Fibroblast of upper back skin (primary cell): Measurements from ENCODE around the gene SAMD15.
"Not testable (repeated sequence)": the region's sequence is repeated elsewhere in the genome, so short reads cannot be mapped to it uniquely, and the experiment has no call there.

Experiments used
- DNase-seq: peaks from one replicate; pipeline ENCODE4 v3.0.0-alpha.2; 2013

The SAMD15 gene

DNA sequence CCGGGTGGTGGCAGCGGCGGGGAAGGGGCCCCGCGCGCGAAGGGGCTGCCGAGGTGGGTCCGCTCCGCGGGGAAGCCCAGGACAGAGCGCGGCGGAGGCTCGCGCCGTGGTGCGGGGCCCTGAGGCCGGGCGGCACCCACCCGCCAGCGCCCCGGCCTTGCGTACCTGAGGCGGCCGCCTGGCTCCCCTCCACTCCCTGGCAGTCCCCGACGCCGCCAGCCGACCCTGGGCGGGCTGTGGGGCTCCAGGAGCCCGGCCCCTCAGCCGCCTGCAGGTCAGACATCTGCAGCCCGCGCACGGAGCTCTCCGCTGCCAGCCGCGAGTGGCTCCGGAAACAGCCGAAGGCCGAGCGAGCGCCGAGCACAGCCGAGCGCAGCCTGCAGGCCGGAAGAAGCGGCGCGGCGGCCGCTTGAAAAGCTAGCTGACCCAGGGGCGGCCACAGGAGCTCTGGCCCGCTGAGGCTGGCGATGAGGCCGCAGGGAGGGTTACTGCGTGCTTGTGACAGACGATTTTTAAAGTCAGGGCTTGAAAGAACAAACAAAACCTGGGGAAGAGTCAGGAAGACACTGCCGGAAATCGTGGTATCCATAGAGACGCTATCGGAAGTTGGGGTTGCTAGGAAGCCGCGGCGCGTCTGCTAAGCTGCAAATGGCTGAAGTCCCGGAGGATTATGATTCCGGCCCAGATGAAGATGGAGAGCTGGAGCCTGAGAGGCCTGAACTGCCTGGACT lies at the start of gene SAMD15, which contains the start of gene TMED8:
TSS of gene SAMD15 (plus strand) at position 609 of the 731 bp plus-strand sequence. CDS start at position 649, 40 bp downstream.
TSS of gene TMED8 (minus strand) at position 324 of the 731 bp plus-strand sequence. CDS start at position 283, 41 bp downstream.
- peak; percentile 74 for DNase-seq

DNA sequence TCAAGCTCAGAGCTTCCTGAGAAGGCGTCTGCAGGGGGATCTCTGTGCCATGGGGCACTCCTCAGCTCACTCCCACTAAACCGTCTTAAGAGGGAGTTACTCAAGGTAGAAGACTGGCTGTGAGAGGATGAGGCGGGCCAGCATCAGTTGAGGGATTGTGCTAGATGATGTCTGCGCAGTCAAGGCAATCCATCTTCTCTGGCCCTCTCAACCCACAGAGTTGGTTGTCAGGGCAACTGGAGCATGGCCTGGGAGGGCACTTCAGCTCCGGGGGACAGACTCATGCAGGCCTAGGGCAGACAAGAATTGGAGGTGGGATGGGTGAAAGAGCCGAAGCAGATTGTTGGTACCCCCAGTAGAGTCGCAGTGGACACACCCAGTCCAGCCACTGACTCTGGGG lies 47.3 kb upstream of the SAMD15 start:
- no peak for DNase-seq

DNA sequence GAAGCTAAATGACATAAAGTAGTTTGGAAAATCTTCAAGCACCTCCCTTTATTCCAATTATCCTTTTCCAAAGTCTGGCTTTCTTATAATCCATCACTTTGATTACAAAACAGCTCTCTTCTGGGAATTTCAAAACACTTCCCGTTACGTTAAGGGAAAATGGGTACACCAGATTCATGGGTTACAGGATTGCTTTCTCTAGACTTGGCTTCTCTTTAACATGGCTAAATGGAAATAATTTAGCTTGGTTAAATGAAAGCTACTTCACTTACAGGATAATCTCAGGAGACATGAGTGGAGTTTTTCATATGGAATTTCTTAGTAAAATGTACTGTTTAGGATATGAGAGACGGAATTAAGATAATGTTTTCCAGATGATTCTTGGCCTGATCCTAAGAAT lies 41.6 kb upstream of the SAMD15 start:
- no peak for DNase-seq

DNA sequence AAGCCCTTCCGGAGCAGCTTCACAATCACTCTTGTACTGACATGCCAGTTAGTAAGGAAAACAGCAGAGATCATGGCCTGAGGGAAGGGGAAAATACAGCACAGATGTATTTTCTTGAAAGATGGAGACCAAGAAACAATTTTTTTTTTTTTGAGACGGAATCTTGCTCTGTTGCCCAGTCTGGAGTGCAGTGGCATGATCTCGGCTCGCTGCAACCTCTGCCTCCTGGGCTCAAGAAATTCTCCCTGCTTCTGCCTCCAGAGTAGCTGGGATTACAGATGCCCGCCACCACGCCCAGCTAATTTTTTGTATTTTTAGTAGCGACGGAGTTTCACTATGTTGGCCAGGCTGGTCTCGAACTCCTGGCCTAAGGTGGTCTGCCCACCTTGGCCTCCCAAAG lies 39.9 kb upstream of the SAMD15 start:
- DNase-seq, result not testable (repeated sequence)

DNA sequence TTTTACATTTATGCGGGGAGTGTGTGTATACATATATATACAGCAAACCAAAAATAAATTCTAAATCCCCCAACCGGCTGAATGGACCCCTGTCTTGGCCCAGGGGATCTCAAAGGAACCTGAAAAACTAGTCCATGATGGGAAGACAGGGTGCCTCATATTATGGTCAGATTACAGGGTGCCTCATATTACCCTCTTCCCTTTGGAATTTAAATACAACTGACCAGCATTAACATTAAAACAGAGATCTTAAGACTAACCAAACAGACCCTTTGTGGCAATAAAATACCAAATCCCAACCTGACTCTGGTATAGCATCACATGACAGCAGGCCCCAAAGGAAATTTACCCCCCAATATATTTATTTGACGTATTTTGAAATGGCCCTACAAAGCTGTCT lies 39.3 kb upstream of the SAMD15 start:
- DNase-seq, result no peak

DNA sequence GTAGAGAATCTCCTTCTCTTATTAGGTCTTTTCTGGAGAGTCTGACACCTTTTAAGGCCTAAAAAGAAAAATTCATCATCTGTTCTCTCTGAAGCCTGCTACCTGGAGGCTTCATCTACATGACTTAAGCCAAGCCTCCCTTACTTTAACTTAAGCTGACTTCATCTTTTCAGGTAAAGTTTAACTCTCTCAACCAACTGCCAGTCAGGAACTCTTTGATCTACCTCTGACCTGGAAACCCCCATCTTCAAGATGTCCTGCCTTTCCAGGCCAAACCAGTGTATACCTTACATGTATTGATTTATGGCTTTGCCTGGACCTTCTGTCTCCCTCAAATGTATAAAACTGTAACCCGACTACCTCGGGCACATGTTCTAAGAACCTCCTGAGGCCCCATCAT lies 38.9 kb upstream of the SAMD15 start:
- no peak for DNase-seq

DNA sequence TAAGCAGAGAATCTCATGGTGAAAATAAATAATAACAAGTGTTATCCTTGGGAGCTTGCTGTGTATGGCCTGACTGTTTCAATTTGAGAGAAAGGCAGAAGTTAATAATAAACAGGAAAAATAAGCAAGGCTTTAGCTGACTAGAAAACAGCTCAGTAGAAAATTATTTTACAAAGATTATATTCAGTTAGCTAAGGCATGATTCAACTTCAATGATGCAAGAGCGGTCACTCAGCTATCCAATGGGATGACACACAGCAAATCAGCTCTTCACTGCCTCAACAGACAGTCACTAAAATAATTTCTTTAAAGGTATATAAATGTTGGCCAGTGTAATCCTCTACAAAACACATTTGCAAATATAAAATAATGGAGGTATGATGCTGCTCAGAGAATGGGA lies 37.8 kb upstream of the SAMD15 start:
- DNase-seq, result peak; percentile 48

DNA sequence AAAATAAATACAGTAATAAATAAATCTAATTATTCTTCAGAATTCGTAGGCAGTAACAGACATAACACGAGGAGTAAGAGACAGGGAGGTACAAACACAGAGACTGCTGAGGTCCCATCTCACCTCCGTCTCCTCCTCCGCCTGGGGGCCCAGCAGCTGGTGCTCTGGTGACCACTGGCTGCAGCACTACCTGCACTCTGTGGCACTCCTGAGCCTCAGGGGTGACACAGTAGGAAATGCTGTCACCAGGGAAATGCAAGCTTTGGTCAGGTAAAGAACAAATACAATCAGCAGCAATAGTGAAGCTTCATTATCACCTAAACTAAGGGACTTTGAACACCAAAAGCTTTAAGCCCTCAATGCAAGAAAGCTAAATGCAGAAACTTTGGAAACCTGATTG lies 36.8 kb upstream of the SAMD15 start:
- no peak for DNase-seq

DNA sequence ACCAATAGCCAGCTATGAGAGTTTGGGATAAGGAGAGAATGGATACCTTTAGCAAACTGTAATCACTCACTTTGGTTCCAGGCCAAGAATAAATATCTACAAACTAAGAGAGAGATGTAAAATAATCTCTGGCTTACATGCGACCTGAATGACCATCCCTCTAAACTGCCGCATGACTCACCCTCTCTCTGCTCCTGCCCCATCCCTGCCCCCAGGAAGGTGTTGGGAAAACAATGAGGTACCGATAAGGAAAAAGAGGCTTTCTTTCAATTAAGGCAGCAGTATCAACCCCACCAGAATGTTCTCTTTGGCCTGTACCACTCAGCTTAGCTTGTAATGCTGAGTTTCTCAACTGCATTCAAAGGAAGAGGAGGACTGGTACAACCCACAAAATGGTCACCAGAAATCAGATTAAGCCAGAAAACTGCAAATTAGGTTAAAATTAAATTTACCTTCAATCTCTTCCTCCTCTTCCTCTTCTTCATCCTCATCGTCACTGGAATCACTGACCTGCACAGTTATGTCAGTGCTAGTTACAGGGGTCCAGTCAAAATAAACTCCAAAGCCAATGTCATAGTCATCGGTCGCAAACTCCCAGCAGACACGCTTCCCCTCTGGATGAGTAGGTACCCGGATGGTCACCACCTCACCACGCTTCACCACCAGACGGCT lies 34.3 kb upstream of the SAMD15 start:
- DNase-seq, result peak; percentile 3

DNA sequence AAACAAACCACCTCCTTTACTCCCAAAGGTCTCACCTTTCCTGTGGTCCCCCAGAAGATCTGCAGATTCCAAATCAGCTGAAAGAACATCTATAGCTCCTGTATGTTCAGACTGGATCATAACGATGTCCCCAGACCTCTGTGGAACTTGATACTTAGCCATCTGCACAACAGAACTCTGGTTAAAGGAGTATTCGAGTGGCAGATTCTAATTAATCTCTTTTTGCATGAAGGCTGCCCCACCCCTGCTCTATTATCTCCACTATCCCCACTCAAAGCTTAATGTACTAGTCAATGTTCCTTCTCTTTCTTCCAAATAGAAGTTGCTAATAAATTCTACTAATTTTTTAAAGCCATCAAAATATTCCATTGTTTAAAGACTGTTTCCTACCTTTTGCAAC lies 33.5 kb upstream of the SAMD15 start:
- DNase-seq, result no peak

DNA sequence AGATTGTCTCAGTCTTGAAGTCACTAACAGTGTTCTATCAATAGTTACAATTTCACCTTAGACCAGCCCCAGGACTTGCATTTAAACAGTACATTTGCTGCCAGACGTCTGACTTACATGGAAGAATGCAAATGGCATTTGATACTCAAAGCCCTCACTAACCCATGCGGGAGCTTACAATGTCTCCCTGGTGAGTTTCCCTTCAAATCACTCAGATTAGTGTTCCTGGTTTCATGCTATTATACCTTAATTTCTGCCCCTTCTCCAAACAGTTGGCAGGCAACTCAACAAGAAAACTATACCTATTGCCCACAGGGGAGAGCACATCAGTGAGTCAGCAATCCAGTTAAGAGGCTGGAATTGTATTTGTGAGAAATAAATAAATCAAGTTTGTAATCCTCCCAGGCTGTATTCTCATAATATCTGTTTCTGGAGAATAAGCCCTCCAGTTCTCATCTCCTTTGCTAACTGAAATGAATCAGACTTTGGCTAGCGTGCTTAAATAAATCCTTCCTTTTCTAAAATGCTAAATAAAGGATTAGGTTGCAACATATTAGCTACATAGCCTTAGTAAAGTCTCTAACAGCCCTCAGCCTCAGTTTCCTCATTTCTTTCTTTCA lies 32.7 kb upstream of the SAMD15 start:
- peak; percentile 51 for DNase-seq

DNA sequence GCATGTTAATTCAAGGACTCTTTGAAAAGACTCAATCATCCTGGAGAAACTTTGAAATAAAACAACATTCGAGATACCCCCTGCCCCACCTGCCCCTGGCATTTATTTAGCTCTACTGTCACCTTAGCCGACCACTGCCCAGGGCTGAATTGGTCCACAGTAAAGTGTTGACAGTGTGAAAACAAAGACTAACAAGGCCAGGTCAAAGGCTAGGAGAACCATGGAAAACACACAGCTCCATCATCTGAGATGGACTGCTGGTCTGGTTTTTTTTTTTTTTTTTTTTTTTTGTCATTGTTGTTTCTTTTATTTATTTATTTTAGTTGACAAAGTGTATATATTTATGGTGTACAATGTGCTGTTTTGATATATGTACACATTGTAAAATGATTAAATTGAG lies 30.7 kb upstream of the SAMD15 start:
- no peak for DNase-seq

DNA sequence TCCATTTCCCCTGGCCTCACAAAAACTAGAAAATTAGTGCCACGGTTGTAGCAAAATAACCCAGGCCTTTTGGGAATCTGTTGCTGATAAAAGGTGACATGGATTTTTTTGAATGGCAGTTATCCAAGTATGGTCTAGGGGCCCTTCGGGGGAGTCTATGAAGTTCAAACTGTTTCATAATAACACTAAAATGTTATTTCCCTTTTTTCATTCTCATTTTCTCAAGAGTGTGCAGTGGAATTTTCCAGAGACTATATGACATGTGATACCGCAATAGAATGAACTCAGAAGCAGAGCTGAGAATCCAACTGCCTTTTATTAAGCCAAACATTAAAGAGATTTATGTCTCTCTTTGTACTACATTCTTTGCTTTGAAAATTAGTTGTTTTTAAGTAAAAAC lies 29.4 kb upstream of the SAMD15 start:
- peak; percentile 3 for DNase-seq

DNA sequence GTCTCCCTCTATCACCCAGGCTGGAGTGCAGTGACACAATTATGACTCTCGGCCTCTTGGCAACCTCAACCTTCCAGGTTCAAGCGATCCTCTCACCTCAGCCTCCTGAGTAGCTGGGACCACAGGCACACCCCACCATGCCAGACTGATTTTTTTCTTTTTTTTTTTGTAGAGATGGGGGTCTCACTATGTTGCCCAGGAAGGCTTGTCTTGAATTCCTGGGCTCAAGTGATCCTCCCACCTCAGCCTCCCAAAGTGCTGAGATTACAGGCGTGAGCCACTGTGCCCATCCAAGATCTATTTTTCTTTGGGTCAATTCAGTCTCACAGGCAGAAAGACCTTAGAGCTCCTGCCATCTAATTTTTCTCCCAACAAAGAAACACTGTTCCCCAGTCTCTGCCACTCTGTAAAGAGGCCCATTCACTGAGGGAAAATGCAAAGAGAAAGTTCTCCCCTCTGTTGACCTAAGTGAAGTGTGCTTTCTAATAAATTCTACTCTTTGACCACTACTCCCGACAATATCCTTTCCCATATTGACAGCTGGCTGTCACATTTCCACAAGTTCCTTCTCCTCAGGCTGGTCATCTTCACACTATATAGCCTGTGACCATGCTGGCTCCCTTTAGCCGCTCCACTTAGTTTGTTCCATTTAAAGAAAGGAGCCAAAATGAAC lies 23.6 kb upstream of the SAMD15 start:
- DNase-seq, result no peak

DNA sequence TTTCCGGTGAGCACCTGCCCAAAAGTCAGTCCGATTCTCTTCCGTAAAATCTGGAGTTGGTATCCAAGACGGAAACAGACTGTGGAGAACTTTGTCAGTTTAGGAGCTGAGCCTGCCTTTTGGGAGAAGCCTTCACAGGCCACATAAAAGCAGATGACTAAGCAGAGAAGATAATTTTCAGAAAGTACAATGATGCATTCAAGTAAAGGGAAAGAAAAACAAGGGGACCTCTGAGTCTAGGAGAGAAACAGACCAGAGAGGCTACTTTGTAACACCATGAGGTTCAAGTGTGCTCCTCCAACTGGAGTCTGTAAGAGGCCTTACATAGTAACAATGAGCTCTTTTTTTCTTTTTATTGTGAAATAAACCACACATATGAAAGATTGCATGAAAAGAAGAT lies 21.4 kb upstream of the SAMD15 start:
- DNase-seq, result no peak

DNA sequence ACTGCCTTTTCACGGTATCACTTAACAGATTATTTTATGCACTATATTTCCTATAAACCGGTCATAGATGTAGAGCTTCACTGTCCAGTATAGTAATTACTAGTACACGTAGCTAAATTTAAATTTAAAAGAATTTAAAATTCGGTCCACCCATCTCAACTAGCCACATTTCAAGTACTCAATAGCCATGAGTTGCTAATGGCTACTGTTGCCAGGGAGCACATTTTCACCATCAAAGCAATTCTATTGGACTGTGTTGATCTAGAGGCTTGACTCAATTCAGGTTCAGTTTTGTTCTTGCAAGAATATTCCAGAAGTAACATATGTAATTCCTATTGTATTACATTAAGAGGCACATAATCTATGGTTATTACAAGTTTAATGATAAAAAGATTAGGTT lies 20.3 kb upstream of the SAMD15 start:
- DNase-seq, result no peak

DNA sequence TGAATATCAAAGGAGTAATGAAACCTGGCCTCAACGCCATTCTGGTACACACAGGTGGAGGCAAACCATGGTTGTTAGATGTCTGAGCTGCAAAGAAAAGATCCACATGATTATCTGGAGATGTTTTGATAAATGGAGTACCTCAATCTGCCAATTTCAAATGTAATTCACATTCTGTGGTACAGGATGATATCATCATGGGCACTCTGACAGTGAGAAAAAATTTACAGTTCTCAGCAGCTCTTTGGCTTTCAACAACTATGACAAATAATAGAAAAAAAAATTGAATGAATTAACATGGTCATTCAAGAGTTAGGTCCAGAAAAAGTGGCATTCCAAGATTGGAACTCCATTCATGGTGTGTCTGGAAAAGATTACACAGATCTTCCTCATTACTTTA lies 17.6 kb upstream of the SAMD15 start:
- no peak for DNase-seq

DNA sequence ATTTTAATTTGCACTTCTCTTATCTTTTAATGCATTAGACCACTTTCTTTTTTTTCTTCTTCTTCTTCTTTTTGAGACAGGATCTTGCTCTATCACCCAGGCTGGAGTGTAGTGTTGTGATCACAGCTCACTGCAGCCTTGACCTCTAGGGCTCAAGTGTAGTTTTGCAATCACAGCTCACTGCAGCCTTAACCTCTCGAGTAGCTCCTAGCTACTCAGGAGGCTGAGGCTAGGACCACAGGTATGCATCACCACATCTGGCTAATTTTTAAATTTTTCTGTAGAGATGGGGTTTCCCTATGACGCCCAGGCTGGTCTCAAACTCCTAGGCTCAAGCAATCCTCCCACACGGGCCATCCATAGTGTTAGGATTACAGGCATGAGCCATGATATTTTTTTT lies 13.0 kb upstream of the SAMD15 start:
- no peak for DNase-seq

DNA sequence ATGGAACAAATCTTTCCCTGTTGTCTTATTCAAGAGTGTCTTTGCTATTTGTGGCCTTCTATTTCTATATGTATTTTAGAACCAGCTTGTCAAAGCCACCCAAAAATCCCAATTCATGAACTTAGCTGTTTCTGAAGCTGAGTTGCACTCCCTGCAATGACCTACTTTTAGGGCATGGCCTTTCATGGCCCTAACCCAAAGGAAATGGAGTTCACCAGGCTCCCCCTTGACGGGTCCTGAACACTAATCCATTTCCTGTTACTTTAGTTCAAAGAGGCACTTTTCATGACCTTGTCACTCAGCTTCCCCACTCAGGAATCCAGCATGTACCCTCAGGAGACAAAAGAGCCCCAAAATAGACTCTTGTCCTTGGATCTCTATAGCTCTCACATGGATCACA lies 7.9 kb upstream of the SAMD15 start:
- no peak for DNase-seq

DNA sequence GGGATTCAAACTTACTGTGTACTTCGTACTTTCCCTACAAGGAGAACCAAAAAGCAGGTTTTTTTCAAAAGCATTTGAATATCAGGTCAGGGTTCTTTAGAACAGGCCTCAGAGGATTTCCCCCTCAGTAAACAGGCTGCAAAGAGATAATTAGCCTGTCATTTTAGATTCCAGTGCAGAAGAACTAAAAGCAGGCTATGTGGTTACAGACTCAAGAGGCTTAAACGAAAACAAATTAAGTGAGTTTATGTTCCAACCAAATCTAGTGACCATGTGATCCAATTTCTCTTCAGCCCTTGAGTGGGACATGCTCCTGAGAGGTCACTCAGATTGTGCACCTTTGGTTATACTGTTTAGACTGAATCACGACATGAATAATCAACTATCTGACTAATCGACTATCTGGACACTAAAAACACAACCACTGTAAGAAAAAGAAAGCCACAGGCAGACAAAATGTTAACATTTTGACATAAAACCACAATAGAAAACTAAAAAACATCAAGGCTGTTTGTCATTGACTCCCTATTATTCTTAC lies 4.8 kb upstream of the SAMD15 start:
- no peak for DNase-seq

DNA sequence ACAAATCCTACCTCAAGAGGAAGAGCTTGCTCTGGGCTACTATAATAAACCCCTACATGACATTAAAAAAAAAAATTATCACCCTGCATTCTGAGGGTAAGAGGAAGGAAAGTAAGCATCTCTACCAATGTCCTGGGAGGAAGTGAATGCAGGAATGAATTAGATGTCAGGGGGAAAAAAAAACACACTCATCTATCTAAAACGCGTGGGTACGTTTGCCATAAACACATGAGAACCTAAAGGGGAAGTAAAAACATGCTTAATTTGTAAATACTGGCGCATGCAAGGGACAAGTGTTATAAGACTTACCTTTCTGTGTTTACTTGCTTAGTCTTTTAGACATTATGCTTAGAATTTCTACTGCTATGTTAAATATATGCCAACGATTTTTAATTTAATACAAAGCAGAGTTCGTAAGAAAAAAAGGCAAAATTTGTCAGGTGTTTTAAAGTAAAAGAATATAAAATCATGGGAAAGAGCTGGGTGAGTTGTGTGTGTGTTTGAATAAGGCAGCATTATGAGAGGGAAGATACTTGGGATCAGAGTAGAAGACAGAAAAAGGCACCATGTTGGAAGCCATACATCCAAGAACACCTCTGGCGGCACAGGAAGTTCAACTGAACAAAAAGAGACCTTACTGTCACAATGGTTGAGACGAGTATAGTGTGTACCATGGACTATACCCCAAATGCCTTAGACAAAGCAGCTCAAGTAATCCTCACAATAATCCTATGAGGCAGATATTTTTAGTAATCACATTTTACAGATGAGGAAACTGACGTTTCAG lies 1.8 kb upstream of the SAMD15 start:
- DNase-seq, result no peak

DNA sequence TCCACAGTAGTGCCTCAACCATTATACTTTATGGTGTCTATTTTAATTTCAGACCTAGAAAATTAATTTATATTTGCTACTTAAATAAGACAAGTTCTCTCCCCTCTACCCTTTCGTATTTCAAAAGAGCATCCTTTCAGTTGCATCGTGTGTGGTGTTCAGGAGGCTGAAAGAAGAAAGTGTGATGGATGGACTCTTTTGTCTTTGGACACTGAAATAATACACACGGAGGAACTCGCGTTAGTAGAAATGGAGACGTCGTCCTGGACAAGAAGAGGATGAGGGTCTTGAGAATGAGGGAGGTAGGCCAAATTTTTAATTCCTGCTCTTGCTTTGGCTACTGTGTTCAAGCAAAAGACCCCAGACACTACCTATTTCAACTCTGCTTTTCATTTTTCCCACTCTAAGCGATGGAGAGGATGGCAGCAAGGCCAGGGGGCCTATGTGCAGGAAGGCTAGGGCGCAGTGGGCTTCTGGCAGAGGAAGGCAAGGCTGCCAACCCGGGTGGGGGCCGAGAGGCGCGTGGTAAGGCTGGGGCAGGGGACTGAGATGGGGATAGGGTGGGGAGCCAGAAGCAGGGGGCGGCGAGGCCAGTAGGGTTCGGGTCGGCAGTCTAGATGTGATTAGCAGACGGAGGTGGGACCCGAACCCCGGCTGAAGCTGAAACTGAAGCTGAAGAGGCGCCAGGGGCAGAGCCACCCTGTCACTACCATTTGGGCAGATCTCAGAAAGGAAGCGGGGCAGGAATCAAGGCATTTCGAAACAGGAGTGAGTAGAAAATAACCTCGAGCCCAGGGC lies 1.0 kb upstream of the SAMD15 start:
- no peak for DNase-seq
